ENCODE measurements around the gene TSPAN9.
"Not testable (repeated sequence)": the region's sequence is repeated elsewhere in the genome, so short reads cannot be mapped to it uniquely, and the experiment has no call there.

The TSPAN9 gene

GRCh38 chr12:3048540-3048939, 28.6 kb upstream of the TSPAN9 start:
- Histone ChIP-seq H2AFZ (ENCODE audit: low read depth, low read length) (no peak overlapping the region), H3K27me3 (ENCODE audit: insufficient read depth, low read length) (no peaks in the 10 kb centered on the region), H3K36me3 (ENCODE audit: insufficient read depth, low read length) (no peaks in the 10 kb centered on the region), H3K4me1 (ENCODE audit: insufficient read depth, low read length) (peaks cover 6% of the 10 kb centered on the region), H3K9me3 (ENCODE audit: low read length) (no peaks in the 10 kb centered on the region), H3K4me3 (ENCODE audit: low read length) (no peak overlapping the region)

DNA sequence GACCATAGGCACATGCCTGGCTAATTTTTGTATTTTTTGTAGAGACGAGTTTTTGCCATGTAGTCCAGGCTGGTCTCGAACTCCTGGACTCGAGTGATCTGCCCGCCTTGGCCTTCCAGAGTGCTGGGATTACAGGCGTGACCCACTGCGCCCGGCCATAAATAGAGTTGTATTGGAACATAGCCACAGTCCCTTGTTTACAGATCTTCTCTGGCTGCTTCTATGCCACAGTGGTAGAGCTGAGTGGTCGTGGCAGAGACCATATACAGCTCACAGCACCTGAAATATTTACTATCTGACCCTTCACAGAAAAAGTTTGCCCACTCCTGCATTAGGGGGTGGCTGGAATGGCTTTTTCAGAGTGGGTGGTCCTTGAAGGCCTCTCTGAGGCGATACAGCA, 28.0 kb upstream of the TSPAN9 start:
- Histone ChIP-seq H3K36me3 (ENCODE audit: insufficient read depth, low read length) (no peaks in the 10 kb centered on the region), H3K9me3 (ENCODE audit: low read length) (no peaks in the 10 kb centered on the region), H3K4me3 (ENCODE audit: low read length) (no peak overlapping the region), H3K4me1 (ENCODE audit: insufficient read depth, low read length) (peaks cover 6% of the 10 kb centered on the region), H3K27me3 (ENCODE audit: insufficient read depth, low read length) (no peaks in the 10 kb centered on the region), H2AFZ (ENCODE audit: low read depth, low read length) (no peak overlapping the region)

GRCh38 chr12:3049611-3050249, 27.4 kb upstream of the TSPAN9 start:
- H3K9me3 ChIP-seq (ENCODE audit: low read length), result no peaks in the 10 kb centered on the region
- H3K4me3 ChIP-seq (ENCODE audit: low read length), result no peak overlapping the region

DNA sequence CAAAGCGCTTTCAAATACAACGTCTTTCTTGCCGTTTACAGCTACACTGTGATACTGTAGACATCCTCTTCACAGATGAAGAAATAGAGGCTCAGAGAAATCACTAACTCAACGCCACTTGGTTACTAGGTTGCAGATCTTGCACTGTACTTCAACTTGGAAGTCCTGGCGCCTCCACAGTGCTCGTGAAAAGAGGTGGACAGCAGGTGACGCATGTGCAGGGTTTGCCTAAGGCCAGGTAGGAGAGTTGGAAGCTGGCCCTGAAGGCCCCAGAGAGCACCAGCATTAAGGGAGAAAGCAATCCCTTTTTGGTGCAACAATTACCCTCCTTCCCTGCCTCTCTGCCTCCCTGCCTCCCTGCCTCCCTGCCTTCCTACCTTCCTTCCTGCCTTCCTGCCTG, 22.8 kb upstream of the TSPAN9 start:
- Histone ChIP-seq H3K4me3 (ENCODE audit: low read length) (no peak overlapping the region), H3K36me3 (ENCODE audit: insufficient read depth, low read length) (no peaks in the 10 kb centered on the region), H3K9me3 (ENCODE audit: low read length) (no peaks in the 10 kb centered on the region), H2AFZ (ENCODE audit: low read depth, low read length) (no peak overlapping the region), H3K27me3 (ENCODE audit: insufficient read depth, low read length) (no peaks in the 10 kb centered on the region), H3K4me1 (ENCODE audit: insufficient read depth, low read length) (no peaks in the 10 kb centered on the region)

More at GRCh38 chr12:3049611-3050249, 27.4 kb upstream of the TSPAN9 start:
- Histone ChIP-seq H3K27me3 (ENCODE audit: insufficient read depth, low read length) (no peaks in the 10 kb centered on the region), H2AFZ (ENCODE audit: low read depth, low read length) (no peak overlapping the region), H3K36me3 (ENCODE audit: insufficient read depth, low read length) (no peaks in the 10 kb centered on the region), H3K4me1 (ENCODE audit: insufficient read depth, low read length) (peaks cover 6% of the 10 kb centered on the region)

DNA sequence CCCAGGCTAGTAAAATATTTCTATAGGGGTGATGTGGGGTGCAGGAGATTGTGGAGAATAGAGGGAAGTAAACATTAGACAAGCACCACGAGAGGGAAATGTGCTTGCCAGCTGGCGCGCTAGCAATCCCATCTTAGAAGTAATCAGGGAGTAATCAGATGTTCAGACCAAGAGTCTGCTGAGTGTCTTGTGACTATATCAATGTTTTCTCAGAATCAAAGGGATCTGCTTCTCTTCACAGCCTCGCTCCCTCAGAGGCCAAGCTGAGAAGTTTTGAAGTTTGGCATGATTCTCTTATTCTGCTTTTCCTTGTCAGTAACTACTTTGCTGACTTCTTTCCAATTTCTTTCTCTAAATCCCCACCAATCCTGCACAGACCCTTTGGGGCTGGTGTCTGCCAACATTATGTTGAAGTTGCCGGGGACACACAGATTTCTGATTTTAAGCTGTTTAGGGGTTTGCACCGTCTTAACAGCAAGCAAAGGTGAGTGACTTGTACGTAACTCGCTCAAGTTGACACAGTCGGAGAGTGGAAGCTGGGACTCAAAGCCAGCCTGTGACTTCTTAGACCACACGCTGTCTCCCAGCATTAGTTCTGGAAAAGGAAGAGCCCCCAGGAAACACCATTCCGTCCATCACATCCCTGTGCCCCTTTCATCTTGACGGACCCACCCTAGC, 22.0 kb upstream of the TSPAN9 start:
- Histone ChIP-seq H2AFZ (ENCODE audit: low read depth, low read length) (no peak overlapping the region), H3K9me3 (ENCODE audit: low read length) (no peaks in the 10 kb centered on the region), H3K36me3 (ENCODE audit: insufficient read depth, low read length) (no peaks in the 10 kb centered on the region), H3K4me1 (ENCODE audit: insufficient read depth, low read length) (no peaks in the 10 kb centered on the region), H3K27me3 (ENCODE audit: insufficient read depth, low read length) (no peaks in the 10 kb centered on the region), H3K4me3 (ENCODE audit: low read length) (no peak overlapping the region)

GRCh38 chr12:3055704-3056467, 21.3 kb upstream of the TSPAN9 start:
- Histone ChIP-seq H2AFZ (ENCODE audit: low read depth, low read length) (no peak overlapping the region), H3K4me1 (ENCODE audit: insufficient read depth, low read length) (no peaks in the 10 kb centered on the region), H3K36me3 (ENCODE audit: insufficient read depth, low read length) (no peaks in the 10 kb centered on the region), H3K9me3 (ENCODE audit: low read length) (no peaks in the 10 kb centered on the region), H3K27me3 (ENCODE audit: insufficient read depth, low read length) (no peaks in the 10 kb centered on the region), H3K4me3 (ENCODE audit: low read length) (no peak overlapping the region)

GRCh38 chr12:3061059-3061458, 16.1 kb upstream of the TSPAN9 start:
- Histone ChIP-seq H3K4me3 (ENCODE audit: low read length) (no peak overlapping the region), H3K36me3 (ENCODE audit: insufficient read depth, low read length) (no peaks in the 10 kb centered on the region), H3K27me3 (ENCODE audit: insufficient read depth, low read length) (no peaks in the 10 kb centered on the region), H3K9me3 (ENCODE audit: low read length) (no peaks in the 10 kb centered on the region), H2AFZ (ENCODE audit: low read depth, low read length) (no peak overlapping the region), H3K4me1 (ENCODE audit: insufficient read depth, low read length) (no peaks in the 10 kb centered on the region)

- H3K27me3 ChIP-seq (ENCODE audit: insufficient read depth, low read length), result no peaks in the 10 kb centered on the region
- H3K4me3 ChIP-seq (ENCODE audit: low read length), result no peak overlapping the region
- H3K4me1 ChIP-seq (ENCODE audit: insufficient read depth, low read length), result no peaks in the 10 kb centered on the region
- no peaks in the 10 kb centered on the region for H3K36me3 ChIP-seq (ENCODE audit: insufficient read depth, low read length)
- H3K9me3 ChIP-seq (ENCODE audit: low read length), result no peaks in the 10 kb centered on the region
- no peak overlapping the region for H2AFZ ChIP-seq (ENCODE audit: low read depth, low read length)
These were observed 15.5 kb upstream of the TSPAN9 start for GRCh38 chr12:3061501-3062215.

DNA sequence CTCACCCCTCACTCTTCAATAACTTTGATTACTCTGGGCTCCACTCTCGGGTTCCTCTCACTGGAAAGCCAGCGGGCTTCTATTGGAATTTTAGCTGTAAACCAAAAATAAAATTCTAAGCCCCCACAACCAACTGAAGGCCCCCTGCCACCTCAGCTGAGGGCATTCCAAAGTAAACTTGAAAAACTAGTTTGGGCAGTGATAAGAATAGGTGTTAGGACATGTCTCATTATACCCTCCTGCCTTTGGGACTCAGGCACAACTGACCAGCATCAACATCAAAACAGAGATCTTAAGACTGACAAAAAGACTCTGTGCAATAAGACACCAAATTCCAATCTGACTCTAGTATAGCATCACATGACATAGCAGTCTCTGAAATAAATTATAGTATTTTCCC, 11.9 kb upstream of the TSPAN9 start:
- Histone ChIP-seq H3K4me3 (ENCODE audit: low read length) (no peak overlapping the region), H2AFZ (ENCODE audit: low read depth, low read length) (no peak overlapping the region), H3K9me3 (ENCODE audit: low read length) (no peaks in the 10 kb centered on the region), H3K36me3 (ENCODE audit: insufficient read depth, low read length) (no peaks in the 10 kb centered on the region), H3K4me1 (ENCODE audit: insufficient read depth, low read length) (no peaks in the 10 kb centered on the region), H3K27me3 (ENCODE audit: insufficient read depth, low read length) (peaks cover under 1% of the 10 kb centered on the region)

DNA sequence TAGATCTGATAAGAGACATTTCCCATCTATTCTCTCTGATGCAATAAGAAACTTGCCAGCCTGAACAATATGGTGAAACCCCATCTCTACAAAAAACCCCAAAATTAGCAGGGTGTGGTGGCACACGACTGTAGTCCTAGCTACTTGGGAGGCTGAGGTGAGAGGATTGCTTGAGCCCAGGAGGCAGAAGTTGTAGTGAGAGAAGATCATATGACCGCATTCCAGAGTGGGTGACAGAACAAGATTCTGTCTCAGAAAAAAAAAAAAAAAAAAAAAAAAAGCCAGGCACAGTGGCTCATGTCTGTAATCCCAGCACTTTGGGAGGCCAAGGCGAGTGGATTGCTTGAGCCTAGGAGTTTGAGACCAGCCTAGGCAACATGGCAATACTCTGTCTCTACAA, 11.3 kb upstream of the TSPAN9 start:
- not testable (repeated sequence) for H3K9me3 ChIP-seq (ENCODE audit: low read length); H2AFZ ChIP-seq (ENCODE audit: low read depth, low read length); H3K27me3 ChIP-seq (ENCODE audit: insufficient read depth, low read length); H3K4me3 ChIP-seq (ENCODE audit: low read length); H3K4me1 ChIP-seq (ENCODE audit: insufficient read depth, low read length); H3K36me3 ChIP-seq (ENCODE audit: insufficient read depth, low read length)

- H3K4me3 ChIP-seq (ENCODE audit: low read length), result no peak overlapping the region
- H3K27me3 ChIP-seq (ENCODE audit: insufficient read depth, low read length), result peaks cover 3% of the 10 kb centered on the region
- no peaks in the 10 kb centered on the region for H3K9me3 ChIP-seq (ENCODE audit: low read length)
- H3K36me3 ChIP-seq (ENCODE audit: insufficient read depth, low read length), result no peaks in the 10 kb centered on the region
- no peaks in the 10 kb centered on the region for H3K4me1 ChIP-seq (ENCODE audit: insufficient read depth, low read length)
- H2AFZ ChIP-seq (ENCODE audit: low read depth, low read length), result no peak overlapping the region
These were observed 7.5 kb upstream of the TSPAN9 start for GRCh38 chr12:3069714-3070113.

GRCh38 chr12:3071107-3071506, 6.1 kb upstream of the TSPAN9 start:
- H3K4me1 ChIP-seq (ENCODE audit: insufficient read depth, low read length), result no peaks in the 10 kb centered on the region
- H3K27me3 ChIP-seq (ENCODE audit: insufficient read depth, low read length), result peaks cover 6% of the 10 kb centered on the region
- no peak overlapping the region for H3K4me3 ChIP-seq (ENCODE audit: low read length)
- H2AFZ ChIP-seq (ENCODE audit: low read depth, low read length), result no peak overlapping the region
- H3K36me3 ChIP-seq (ENCODE audit: insufficient read depth, low read length), result no peaks in the 10 kb centered on the region
- H3K9me3 ChIP-seq (ENCODE audit: low read length), result no peaks in the 10 kb centered on the region

- H3K9me3 ChIP-seq (ENCODE audit: low read length), result no peaks in the 10 kb centered on the region
- no peaks in the 10 kb centered on the region for H3K36me3 ChIP-seq (ENCODE audit: insufficient read depth, low read length)
- H3K4me3 ChIP-seq (ENCODE audit: low read length), result no peak overlapping the region
- H3K27me3 ChIP-seq (ENCODE audit: insufficient read depth, low read length), result peaks cover 6% of the 10 kb centered on the region
- H2AFZ ChIP-seq (ENCODE audit: low read depth, low read length), result no peak overlapping the region
- H3K4me1 ChIP-seq (ENCODE audit: insufficient read depth, low read length), result peaks cover 5% of the 10 kb centered on the region
These were observed 5.5 kb upstream of the TSPAN9 start for GRCh38 chr12:3071710-3072109.
